ENCODE results near the gene OXSR1.

- TF ChIP-seq ZNF296 (CRISPR knock-in tag; conservative IDR thresholded peaks at IDR 0.05), result no peak
- TF ChIP-seq TBP (CRISPR knock-in tag; IDR thresholded peaks at IDR 0.05), result no peak
- no peak for TF ChIP-seq JUN (CRISPR knock-in tag; IDR thresholded peaks at IDR 0.05)
- no peak for TF ChIP-seq ZNF720 (CRISPR knock-in tag; IDR thresholded peaks at IDR 0.05)
- TF ChIP-seq CBFB (CRISPR knock-in tag; IDR thresholded peaks at IDR 0.05), result no peak
- no peak for TF ChIP-seq ZBTB40 (IDR thresholded peaks at IDR 0.05)
- TF ChIP-seq ZBTB40 (CRISPR knock-in tag; IDR thresholded peaks at IDR 0.05), result no peak
- TF ChIP-seq FOXM1 (CRISPR knock-in tag; IDR thresholded peaks at IDR 0.05), result no peak
- no peak for TF ChIP-seq EP300 (IDR thresholded peaks at IDR 0.05; ENCODE audit: low read depth in 2 of 2, low read length in 2 of 2)
- TF ChIP-seq EP300 (CRISPR knock-in tag; IDR thresholded peaks at IDR 0.05; ENCODE audit: borderline replicate concordance), result no peak
- no peak for TF ChIP-seq ZKSCAN1 (IDR thresholded peaks at IDR 0.05; ENCODE audit: low read length)
- TF ChIP-seq NFYC (CRISPR knock-in tag; IDR thresholded peaks at IDR 0.05), result no peak
- TF ChIP-seq GLI4 (CRISPR knock-in tag; IDR thresholded peaks at IDR 0.05; ENCODE audit: borderline replicate concordance), result no peak
- no peak for TF ChIP-seq CTCF (CRISPR knock-in tag; IDR thresholded peaks at IDR 0.05)
- no peak for TF ChIP-seq NAIF1 (CRISPR knock-in tag; IDR thresholded peaks at IDR 0.05; ENCODE audit: borderline replicate concordance)
- no peak for TF ChIP-seq USF2 (IDR thresholded peaks at IDR 0.05; ENCODE audit: low read depth, low read length)
- TF ChIP-seq USF2 (CRISPR knock-in tag; IDR thresholded peaks at IDR 0.05; ENCODE audit: borderline replicate concordance), result no peak
These were observed 85.9 kb downstream of the OXSR1 start for GRCh38 chr3:38251197-38251596.
